ENCODE results near the gene SYDE2.

SYDE2 gene

DNA sequence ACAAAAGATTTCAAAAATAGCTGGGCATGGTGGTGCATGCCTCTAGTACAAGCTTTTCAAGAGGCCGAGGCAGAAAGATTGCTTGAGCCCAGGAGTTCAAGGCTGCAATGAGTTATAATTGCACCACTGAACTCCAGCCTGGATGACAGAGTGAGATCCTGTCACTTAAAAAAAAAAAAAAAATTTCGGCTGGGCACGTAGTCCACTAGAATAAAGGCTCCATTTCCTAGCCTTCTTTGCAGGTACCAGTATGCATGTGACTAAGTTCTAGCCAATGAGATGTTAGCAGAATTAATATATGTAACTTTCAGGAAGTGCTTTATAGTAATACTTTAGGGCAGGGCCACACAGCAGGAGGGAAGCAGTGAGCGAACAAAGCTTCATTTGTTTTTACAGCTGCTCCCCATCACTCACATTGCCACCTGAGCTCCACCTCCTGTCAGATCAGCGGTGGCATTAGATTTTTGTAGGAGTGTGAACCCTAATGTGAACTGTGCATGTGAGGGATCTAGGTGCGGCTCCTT is 28.8 kb upstream of the SYDE2 start:
- intact Hi-C loops (cut with DNase I; ENCODE audit: low total_unique reads): no loop called here
- no peaks in the 10 kb centered on the region for H3K36me3 ChIP-seq
- no peak overlapping the region for H3K4me3 ChIP-seq
- no peak overlapping the region for H3K27ac ChIP-seq
- peaks cover 0 to 15% (median 9%) of the 10 kb centered on the region in 4 donors for H3K4me1 ChIP-seq
- H3K9me3 ChIP-seq: no peaks in the 10 kb centered on the region
- no peak for DNase-seq
- no peaks in the 10 kb centered on the region for H3K27me3 ChIP-seq
- TF ChIP-seq, protein P1, sequence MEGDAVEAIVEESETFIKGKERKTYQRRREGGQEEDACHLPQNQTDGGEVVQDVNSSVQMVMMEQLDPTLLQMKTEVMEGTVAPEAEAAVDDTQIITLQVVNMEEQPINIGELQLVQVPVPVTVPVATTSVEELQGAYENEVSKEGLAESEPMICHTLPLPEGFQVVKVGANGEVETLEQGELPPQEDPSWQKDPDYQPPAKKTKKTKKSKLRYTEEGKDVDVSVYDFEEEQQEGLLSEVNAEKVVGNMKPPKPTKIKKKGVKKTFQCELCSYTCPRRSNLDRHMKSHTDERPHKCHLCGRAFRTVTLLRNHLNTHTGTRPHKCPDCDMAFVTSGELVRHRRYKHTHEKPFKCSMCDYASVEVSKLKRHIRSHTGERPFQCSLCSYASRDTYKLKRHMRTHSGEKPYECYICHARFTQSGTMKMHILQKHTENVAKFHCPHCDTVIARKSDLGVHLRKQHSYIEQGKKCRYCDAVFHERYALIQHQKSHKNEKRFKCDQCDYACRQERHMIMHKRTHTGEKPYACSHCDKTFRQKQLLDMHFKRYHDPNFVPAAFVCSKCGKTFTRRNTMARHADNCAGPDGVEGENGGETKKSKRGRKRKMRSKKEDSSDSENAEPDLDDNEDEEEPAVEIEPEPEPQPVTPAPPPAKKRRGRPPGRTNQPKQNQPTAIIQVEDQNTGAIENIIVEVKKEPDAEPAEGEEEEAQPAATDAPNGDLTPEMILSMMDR (IDR thresholded peaks at IDR 0.05): no peak

DNA sequence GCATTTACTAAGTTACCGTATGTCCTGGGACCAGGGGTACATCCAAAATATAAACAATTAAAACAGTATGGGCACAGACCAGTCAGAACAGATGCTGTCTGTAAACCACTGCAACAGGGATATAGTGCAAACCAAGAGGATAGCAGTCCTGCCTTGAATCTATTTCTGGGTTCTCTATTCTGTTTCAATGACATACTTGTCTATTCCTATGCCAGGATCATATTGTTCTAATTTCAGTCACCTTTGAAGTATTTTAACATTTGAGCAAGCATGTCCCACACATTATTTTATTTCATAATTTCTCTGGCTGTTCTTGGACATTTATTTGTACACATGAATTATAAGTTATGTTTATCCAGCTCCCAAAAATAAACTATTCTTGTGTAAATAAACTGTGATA is 28.2 kb upstream of the SYDE2 start:
- no peak overlapping the region for H3K27ac ChIP-seq
- H3K36me3 ChIP-seq: no peaks in the 10 kb centered on the region
- H3K9me3 ChIP-seq: no peaks in the 10 kb centered on the region
- intact Hi-C loops (cut with DNase I; ENCODE audit: low total_unique reads): no loop called here
- peaks cover 0 to 16% (median 9%) of the 10 kb centered on the region in 4 donors for H3K4me1 ChIP-seq
- TF ChIP-seq, protein P1 (IDR thresholded peaks at IDR 0.05): no peak
- H3K27me3 ChIP-seq: no peaks in the 10 kb centered on the region
- H3K4me3 ChIP-seq: no peak overlapping the region
- no peak for DNase-seq

DNA sequence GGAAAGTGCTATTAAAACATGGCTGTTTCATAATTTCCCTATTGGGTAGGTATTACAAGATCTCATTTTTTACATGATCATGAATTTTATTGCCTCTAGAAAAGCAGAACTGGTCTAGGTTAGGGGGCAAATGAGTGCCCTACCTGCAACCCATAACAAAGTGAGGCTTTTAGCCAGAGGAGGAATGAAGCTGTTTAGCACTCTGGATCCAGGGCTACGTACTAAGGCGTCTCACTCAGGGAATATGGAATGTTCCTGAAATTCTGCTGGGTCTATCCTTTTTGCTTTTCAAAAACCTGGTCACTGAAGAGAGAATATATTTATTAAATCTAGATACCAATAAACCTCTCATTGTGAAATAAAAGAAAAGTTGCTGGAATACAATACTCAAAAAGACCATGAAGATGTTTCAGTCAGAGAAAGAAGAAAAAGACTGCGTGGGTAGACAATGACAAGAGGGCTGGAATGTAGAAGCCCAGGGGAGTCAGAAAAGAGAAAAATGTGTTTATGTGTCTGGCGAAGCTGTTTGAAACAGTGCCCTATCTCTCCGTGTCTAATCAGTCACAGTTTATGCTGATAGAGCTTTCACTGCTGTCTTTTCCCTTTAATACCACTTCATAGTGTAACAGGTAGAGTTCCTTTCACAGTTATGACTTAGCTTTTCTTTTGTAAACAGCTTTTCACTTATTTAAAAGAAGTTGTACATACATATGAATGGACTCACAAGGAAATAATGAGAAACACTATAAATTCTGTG is 25.0 kb upstream of the SYDE2 start:
- Histone ChIP-seq H3K4me1 (peaks cover 0 to 27% (median 13%) of the 10 kb centered on the region in 4 donors), H3K4me3 (no peak overlapping the region), H3K27ac (no peak overlapping the region), H3K36me3 (no peaks in the 10 kb centered on the region), H3K27me3 (no peaks in the 10 kb centered on the region), H3K9me3 (no peaks in the 10 kb centered on the region)
- TF ChIP-seq, protein P1 (IDR thresholded peaks at IDR 0.05): no peak
- intact Hi-C loops (cut with DNase I; ENCODE audit: low total_unique reads): no loop called here
- no peak for DNase-seq

DNA sequence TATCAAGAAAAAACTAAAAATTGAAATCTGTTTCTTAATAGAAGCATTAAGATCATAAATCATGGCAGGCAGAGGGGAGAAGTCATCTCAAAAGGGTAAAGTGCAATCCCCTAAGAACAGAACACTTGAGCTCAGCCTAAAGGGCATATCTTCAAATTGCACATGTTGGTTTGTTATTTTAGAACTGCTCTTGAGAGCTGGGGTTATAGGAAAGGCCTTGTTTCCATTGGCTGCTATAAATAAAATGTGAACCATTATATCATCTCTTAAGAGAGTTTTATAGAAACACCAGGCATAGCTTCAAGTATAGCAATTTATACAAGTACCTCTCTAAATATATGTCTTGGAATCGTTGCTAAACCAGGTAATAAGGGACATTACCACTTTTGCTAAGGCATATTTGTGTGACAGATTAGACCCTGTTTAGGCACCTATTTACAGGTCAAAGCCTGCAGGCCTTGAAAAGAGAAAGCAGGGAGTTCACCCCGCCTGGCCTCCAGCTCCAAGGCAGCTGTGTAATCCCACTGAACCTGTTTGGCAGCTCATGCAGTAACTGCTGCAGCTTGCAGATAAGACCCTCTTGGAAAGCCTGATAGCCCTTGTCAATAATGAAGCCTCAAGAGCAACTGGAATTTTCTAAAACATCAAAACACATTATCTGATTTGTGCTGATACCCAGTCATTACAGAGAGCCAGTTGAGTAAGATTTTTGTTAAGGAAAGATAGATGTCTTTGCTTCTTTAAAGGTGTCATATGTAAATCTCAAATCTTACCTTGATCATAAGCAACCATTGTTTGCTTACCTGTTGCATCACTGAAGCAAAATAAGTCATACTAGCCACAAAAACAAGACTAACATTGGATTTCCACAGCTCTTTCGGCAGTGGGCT is 24.2 kb upstream of the SYDE2 start:
- TF ChIP-seq, protein P1 (IDR thresholded peaks at IDR 0.05): no peak
- intact Hi-C loops (cut with DNase I; ENCODE audit: low total_unique reads): no loop called here
- no peaks in the 10 kb centered on the region for H3K27me3 ChIP-seq
- no peak for DNase-seq
- H3K36me3 ChIP-seq: no peaks in the 10 kb centered on the region
- no peak overlapping the region for H3K4me3 ChIP-seq
- H3K27ac ChIP-seq: no peak overlapping the region
- H3K4me1 ChIP-seq: peaks cover 0 to 33% (median 13%) of the 10 kb centered on the region in 4 donors
- H3K9me3 ChIP-seq: no peaks in the 10 kb centered on the region

DNA sequence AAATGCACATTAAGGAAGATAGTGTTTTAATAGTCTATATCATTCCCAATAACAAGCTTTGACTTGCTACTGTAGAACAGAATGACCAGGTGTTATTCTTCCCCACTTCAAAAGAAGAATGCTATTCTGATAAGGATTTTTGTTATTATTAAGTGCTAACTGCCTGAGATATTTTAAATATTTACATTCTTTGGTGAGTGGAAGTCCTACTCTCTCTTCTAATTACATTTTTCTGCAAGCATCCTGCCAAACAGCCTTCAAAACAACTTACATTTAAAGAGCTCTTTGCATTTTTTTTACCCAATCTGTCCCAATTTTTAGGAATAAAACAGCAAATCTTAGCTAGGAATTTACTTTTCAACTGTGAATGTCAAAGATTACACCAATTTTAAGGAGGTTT is 23.5 kb upstream of the SYDE2 start:
- no peak overlapping the region for H3K27ac ChIP-seq
- no peak for DNase-seq
- H3K4me3 ChIP-seq: no peak overlapping the region
- TF ChIP-seq, protein P1 (IDR thresholded peaks at IDR 0.05): no peak
- H3K27me3 ChIP-seq: no peaks in the 10 kb centered on the region
- intact Hi-C loops (cut with DNase I; ENCODE audit: low total_unique reads): no loop called here
- H3K9me3 ChIP-seq: no peaks in the 10 kb centered on the region
- peaks cover 0 to 33% (median 13%) of the 10 kb centered on the region in 4 donors for H3K4me1 ChIP-seq
- H3K36me3 ChIP-seq: no peaks in the 10 kb centered on the region
